CD4-positive, alpha-beta T cell treated with Interleukin-4 for 1 hour (primary cell): ENCODE data around the gene TFB1M.

ENCODE experiments used
- DNase-seq, 2 donors: peaks; one replicate each; pipeline ENCODE4 v3.0.0-alpha.2; 2020 to 2022

TFB1M gene

GRCh38 chr6:155292711-155293110 is 21.6 kb downstream of the TFB1M start:
- no peak for DNase-seq

GRCh38 chr6:155291291-155291690 is 23.0 kb downstream of the TFB1M start:
- no peak for DNase-seq

- no peak for DNase-seq
Observed at GRCh38 chr6:155290491-155290890, 23.8 kb downstream of the TFB1M start.

DNA sequence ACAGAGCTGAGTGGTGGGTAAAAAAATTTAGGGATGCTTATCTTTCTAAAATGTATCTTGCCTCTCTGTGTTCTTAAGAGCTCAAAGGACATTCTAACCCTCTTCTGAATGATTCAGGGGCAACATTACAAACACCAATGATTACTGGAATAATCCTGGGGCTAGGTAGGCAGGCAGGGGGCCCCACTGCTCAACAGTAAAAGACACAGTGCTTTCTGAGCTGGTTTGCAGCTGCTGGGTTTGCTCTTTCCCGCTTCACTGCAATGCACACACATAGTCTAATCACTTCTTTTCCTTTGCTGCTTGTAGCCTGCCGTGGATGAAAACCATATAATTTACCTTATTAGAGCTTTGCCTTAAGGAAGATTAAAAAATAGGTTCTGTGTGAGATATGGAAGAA is 26.5 kb downstream of the TFB1M start:
- DNase-seq: no peak

GRCh38 chr6:155284775-155285174 is 29.5 kb downstream of the TFB1M start:
- no peak for DNase-seq

DNA sequence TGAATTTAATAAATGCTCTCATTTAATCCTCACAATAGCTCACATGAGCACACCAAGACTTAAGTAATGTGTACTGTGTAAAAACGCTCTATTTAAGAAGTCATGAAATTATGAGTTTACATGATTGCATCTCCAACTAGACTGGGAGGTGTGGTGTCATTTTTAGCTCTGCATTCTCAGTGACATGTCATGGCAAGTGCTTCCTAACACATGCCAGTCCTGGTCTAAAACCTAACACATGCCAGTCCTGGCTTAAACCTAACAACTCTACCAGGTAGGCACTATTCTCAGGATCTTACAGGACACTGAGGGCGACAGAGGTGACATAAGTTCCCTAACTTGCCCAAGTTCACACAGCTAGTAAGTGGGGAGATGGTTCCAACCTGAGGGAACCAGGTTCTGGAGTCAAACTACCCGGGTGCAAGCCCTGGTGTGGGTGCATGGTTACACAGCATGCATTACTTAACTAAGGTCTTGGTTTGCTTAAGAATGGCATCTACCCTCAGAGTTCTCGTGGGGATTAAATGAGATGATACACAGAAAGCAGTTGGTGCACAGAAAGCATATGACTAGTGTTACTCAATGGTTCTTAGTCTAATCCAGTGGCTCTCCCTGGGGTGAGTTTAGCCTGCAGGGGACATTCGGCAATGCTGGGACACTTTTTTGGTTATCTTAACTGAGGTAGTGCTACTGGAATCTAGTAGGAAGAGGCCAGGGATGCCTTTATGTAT is 35.8 kb downstream of the TFB1M start:
- DNase-seq: no peak

- no peak for DNase-seq
Observed at GRCh38 chr6:155276638-155277037, 37.6 kb downstream of the TFB1M start.

- no peak for DNase-seq
Observed at GRCh38 chr6:155275808-155276480, 38.3 kb downstream of the TFB1M start.

GRCh38 chr6:155274533-155274932 is 39.8 kb downstream of the TFB1M start:
- no peak for DNase-seq

DNA sequence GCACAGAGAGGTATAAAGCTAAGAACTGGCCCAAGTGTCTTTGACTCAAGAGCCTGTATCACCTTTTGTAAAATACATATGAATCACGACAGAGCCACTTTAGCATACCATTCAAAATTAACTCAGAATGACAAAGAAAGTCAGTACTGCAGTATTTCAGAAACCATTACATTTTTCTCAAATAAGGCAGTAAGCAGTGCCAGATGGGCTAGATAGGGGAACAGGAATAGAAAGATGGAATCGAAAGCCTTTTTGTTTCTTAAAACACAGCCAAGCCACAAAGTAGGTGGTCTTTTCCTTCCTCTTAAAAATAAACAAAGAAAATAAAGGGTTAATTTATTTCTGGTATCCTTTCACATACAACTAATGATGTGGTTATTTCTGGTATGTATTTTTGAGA is 40.2 kb downstream of the TFB1M start:
- DNase-seq: no peak

DNA sequence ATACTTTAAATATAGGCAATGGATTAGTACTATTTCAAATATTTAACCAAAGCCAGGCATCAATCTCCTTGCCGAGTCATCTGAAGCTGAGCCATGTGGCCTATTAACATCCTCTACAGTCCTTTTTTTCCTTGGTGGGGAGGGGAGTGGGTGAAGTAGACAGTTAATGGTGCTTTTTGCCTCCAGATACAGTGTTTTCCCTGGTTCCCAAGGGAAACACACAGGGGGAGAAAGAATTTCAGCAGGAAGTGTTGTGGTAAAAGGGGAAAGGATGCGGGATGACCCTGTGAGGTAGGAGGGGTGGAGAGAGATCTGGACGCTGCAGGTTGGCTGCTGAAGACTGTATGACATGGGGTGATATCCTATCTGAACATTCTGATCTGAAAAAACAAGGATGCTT is 40.9 kb downstream of the TFB1M start:
- no peak for DNase-seq

- no peak for DNase-seq
Observed at GRCh38 chr6:155272353-155273232, 41.7 kb downstream of the TFB1M start.

- DNase-seq: no peak
Observed at GRCh38 chr6:155271145-155271544, 43.1 kb downstream of the TFB1M start.

- DNase-seq: no peak
Observed at GRCh38 chr6:155270561-155271091, 43.7 kb downstream of the TFB1M start.

DNA sequence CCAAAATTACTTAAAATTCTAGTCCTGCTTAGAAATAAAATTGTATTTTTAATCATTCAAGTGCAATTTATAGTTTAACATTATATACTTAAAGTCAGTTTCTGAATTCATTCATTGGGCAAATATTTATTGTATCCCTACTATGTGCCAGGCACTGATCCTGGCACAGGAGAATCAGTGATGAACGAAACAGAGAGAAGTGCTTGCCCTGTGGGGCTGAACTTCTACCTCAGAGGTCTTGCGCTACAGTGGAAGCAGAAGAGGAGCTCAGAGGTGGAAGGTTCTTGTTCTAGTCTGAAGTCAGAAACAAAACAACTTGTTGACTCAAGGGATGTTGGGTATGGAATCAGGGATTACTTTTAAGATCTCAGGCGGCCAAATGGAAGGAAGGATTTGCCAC is 44.5 kb downstream of the TFB1M start:
- no peak for DNase-seq

DNA sequence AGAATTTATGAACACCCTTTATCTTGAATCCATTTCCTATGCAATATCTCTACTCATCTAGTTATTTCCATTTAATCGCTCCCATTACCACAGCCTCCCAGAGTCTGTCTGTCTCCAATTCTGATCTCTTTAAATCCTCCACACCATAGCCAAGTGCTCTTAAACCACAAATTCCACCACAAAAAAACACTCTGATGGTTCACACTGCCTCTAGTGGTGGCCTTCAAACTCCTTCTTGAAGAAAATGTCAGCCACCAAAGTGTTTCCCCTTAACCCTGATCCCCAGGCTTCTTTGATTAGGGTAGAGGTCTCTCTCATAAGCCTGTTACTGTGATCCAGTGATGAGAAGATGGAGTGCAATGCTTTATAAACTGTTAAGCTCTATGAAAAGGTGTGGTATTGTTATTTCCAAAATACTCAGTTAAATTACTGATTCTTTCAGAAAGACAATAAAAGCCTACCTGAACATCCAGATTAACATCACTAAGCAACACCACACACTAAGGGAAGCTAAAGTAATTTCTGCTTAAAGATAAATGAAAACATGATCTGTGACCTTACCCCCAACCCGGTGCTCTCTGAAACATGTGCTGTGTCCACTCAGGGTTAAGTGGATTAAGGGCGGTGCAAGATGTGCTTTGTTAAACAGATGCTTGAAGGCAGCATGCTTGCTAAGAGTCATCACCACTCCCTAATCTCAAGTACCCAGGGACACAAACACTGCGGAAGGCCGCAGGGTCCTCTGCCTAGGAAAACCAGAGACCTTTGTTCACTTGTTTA is 46.0 kb downstream of the TFB1M start:
- DNase-seq: peak in 1 of 2 donors; percentile 43

- no peak for DNase-seq
Observed at GRCh38 chr6:155267411-155267810, 46.9 kb downstream of the TFB1M start.

DNA sequence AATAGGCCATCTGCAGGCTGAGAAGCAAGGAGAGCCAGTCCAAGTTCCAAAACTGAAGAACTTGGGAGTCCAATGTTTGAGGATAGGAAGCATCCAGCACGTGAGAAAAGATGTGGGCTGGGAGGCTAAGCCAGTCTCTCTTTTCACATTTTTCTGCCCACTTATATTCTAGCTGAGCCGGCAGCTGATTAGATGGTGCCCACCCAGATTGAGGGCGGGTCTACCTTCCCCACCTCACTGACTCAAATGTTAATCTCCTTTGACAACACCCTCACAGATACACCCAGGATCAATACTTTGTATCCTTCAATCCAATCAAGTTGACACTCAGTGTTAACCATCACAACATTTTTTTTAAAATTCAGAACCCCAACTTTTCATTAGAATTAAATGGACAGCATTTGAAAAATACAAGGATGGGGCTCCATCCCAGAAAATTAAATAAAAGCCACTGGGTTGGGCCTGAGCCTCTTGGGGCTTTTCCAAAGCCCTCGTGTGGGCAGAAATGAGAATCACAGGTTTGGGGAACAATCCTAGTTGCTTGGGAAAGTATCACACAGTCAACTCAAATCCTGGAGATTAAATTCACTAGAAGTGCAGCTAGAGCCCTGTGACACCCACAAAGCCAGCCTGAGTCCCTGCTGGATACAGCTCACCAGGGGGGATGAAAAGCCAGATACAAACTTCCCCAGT is 48.3 kb downstream of the TFB1M start:
- DNase-seq: no peak

- DNase-seq: no peak
Observed at GRCh38 chr6:155264693-155265320, 49.5 kb downstream of the TFB1M start.

DNA sequence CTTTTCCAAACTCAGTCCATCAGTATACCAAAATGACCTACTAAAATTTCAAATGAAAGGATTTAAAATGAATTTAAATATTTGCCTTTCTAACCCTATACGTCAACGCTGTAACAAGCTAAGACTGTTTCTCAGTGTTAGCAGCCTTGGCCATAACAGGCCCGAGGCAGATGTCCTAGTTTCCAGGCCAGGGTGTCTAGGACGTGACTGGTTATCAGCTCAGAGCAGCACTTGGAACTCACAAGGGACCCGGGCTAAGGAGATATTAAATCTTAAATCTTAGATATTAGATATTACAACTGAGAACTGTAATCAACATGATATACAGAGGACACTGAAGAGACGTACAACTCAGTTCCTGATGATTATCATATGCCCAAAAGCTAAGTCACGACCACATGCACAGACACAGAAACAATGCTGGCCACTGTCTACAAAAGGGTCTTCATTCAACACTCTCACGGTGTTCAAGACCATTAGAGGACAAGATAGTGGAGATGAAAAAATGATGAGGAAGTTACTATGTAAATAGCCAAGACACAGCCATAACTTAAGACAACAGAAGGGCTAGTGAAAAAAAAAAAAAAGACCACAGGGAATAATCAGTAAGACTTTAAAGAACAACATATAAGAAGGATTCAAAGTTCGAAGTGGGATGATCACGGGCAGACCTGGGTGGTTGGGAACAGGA is 50.8 kb downstream of the TFB1M start, which contains the start of gene CLDN20:
CLDN20 (plus strand) TSS at position 641 of the 691 bp plus-strand sequence. CDS start 11,707 bp downstream, outside the sequence.
- no peak for DNase-seq

- DNase-seq: no peak
Observed at GRCh38 chr6:155262655-155263054, 51.6 kb downstream of the TFB1M start.
